ACHN (cell line): ENCODE results near the gene MOB3A.
A peak's percentile ranks its signal among the peaks of the same experiment; 100 is the strongest.
"Not testable (repeated sequence)": the region's sequence is repeated elsewhere in the genome, so short reads cannot be mapped to it uniquely, and the experiment has no call there.

Experiments used
- DNase-seq: peaks from one replicate; pipeline ENCODE4 v3.0.0-alpha.2; 2015
- in situ Hi-C: cut with HindIII; loops from 2 replicates; pipeline ENCODE4 v1.10.0; 2017; ENCODE audit warnings: low sequenced_read_pairs, low pct_ligation_motif_present, low pct_unique_long_range_greater_than_20kb

MOB3A gene

DNA sequence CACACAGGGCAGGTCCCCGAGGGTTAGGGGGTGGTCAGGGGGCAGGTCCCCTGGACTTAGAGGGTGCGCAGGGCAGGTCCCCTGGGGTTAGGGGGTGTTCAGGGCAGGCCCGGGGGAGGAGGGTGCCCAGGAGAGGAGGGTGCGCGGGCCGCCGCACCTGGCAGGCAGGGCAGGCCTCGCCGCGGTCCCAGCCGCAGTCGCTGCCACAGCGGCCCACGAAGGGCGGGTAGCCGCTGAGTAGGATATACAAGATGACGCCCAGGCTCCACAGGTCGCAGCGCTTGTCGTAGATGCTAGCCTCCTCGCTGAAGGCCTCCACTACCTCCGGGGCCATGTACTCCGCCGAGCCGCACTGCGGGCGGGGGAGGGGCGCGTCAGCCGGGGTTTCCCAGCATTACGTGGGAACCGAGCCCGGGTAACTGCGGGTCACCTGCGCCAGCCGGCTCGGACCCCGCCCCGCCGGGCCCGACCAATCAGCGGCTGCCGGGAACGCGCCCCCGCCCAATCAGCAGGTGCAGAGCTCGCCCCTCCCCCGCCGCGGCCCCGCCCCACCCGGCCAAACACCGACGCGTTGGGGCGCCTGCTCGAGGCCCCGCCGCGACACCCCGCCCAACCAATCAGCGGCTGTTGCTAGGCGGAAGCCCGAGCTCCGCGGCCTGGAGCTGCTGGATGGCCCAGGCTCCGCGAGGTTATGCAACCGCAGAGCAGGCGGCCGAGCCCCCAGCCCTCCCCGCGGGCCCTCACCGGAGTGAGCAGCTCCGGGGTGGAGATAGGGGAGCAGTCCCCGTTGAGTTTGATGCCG, 54.2 kb downstream of the MOB3A start:
- peak; percentile 91 for DNase-seq
- in situ Hi-C loops, result no loop called here

DNA sequence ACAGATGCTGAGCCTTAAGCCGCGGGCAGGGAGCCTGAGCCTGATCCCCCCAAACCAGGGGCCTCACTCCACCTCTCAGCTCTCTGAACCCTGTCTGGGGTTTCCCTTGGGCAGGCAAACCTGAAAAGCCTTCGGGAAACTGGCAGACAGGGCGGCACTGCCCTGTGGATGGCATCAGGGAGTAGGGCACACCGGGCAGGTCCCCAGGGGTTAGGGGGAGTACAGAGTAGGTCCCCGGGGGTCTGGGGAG, 54.8 kb downstream of the MOB3A start:
- in situ Hi-C loops, result no loop called here
- DNase-seq, result no peak

DNA sequence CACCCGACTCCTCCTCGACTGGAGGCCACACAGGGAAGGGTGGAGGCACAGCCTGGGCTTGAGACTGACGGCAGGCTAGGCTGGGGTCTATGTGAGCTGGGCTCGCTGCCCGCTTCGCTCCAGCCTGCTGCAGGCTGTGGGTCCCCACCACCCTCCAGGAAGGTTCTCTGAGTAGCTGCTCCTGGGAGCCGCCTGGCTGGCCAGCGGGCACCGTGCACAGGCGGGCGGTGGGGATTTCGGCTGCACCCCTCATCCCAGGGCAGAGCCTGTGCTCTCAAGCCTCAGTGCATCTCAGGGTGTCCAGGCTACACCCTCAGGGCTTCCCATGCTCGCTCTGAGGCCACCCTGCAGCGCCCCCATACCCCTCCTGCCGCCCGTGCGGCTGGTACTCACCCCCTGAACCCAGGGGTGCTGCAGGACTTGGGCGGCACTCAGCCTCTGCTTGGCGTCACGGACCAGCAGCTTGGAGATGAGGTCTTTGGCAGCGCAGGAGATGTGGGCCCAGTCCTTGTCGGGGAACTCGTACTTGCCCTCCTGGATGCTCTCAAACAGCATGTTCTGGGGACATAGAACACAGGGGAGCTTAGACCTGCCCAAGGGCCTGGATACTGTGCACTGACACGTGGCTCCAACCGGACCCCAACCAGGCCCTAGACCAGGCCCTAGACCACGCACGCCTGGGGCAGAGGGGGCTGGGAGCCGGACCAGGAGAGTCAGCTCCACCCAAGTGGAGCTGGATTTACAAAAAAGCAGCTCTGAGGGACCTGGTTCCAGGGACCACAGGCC, 55.3 kb downstream of the MOB3A start:
- in situ Hi-C loops, result no loop called here
- no peak for DNase-seq

DNA sequence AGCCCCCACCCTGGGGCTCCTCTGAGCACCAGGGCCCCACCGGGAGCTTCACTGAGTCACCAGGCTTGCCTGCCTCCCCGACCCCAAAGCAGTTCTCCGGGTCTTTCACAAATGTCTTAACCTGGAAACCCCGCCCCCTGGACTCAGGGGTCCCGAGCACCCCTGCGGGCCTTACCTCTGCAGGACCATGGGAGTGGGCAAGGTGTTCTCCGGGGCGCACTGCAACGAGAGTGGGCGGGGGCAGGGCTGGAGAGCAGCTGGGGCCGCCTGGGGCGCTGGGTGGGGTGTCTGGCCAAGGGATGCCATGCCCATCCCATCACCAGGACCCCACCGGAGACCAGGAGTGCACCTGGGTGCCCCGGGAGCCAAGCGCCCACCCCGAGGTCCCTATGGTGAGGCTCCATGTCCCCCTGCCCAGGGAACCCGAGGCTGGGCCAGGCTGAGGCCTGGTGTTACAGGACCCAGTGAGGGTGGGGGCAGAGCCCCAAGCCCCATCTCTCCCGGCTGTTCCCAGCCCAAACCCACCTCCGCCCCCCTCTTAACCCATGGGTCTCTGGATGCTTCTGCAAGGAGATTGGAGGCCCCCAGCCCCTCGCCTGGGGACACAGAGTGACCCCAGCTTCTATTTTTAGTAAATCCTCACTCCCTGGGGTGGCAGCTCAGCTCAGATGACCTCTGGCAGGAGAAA, 56.0 kb downstream of the MOB3A start:
- DNase-seq, result no peak
- in situ Hi-C loops, result no loop called here

DNA sequence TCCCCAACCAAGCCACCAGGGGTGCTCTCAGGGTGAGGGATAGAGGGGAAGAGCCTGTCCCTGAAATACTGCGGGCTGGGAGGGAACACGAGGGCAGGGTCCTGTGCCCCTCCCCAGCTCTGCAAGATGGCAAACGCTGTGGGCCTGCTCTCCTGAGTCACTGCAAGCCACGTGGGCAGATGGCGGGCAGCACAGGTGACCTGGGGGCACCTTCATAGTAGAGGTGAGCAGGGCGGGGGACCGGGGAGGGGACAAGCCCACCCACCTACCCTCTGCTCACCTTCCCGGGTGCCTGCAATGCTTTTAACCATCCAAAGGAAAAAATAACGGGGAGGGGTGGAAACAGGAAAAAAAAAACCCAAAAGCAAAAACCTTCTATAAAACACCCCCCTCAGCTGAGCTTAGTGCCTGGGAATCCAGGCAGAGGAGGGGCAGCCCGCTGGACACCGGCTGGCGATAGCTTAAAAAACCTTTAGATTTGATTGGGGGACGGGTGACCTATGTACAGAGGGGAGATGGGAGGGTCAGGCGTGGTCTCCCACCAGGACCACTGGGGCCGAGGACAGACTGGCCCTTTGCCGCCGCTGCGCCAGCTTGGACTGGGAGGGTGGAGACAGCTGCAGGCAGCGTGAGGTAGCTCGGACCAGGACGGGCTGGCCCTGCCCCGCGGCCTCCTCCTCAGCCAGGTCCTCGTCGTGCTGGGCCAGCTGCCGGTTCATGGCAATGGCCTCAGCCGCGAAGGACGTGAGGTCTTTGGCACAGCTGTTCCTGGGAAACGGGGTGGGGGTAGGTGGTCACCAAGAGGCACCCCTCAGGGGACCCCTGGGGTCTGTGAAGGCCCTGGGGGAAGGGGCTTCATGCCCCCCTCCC, 56.8 kb downstream of the MOB3A start:
- no peak for DNase-seq
- in situ Hi-C loops, result no loop called here

DNA sequence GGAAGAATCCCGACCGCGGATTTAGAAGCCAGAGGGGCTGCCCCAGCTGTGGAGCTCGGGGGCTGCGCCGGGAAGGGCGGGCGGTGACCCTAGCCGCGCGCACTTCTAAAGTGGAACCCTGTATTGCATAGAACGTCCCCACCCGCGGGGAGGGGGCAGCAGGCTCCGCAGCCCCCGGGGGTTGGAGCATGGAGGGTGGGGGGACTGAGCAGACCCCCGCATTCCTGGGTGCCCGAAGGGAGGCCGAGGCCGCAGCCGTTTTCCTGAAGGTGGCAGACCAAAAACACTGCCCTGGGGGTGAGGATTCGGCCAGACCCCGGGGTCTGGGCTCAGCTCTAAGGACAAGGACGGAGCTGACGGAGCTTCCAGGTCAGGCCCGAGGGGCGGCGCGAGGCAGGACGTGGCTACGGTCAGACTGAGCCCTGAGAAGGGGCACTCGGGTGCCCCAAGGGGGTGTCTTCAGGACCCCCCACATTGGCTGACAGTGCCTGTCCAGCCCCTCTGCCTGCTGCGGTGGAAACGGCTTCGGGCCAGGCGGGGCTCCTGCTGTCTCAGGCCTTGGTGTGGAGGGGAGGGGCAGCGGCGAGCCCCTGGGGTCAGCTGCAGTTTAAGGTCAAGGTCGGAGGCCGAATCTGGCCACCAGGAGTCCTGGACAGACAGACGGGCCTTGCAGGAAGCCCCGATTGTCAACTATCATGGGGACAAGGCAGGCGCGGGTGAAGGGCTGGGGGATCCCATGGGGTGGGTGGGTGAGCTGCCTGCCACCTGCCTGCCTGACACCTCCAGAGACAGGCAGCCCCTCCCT, 57.6 kb downstream of the MOB3A start:
- DNase-seq, result no peak
- in situ Hi-C loops, result no loop called here

DNA sequence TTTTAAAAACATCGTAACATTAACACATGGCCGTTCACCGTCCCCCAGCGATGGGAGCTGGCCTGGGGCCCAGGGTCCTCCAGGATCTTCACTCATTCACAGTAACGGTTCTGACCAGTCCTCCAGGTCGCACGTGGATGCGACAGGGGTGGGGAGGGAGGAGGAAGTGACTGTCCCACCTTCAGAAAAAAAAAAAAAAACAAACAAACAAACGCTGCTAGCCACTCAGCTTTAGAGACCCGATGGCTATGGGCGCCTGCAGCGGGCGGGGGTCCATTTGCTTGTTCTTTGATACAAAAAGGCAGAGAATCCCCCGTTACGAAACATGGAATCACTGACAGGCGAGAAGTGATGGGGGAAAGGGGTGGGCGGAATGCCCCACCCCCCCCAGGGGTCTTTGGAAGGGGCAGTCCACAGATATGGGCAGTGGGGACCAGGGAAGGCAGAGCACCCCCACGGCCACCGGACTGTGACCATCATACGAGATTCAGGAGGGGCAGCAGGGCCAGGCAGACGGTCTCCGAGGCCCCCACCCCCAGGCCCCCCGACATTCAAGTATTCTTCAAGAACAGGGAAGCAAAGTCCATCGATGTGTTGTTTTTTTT, 58.4 kb downstream of the MOB3A start:
- no peak for DNase-seq
- in situ Hi-C loops, result no loop called here

DNA sequence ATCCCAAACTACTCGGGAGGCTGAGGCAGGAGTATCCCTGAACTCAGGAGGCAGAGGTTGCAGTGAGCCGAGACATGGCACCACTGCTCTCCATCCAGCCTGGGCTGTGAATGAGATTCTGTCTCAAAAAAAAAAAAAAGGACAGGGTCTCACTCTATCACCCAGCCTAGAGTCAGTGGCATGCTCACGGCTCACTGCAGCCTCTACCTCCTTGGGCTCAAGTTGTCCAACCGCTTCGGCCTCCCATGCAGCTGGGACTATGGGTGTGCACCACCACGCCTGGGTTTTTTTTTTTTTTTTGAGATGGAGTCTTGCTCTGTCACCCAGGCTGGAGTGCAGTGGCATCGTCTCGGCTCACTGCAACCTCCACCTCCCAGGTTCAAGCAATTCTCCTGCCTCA, 59.7 kb downstream of the MOB3A start:
- DNase-seq, result no peak
- in situ Hi-C loops, result no loop called here

DNA sequence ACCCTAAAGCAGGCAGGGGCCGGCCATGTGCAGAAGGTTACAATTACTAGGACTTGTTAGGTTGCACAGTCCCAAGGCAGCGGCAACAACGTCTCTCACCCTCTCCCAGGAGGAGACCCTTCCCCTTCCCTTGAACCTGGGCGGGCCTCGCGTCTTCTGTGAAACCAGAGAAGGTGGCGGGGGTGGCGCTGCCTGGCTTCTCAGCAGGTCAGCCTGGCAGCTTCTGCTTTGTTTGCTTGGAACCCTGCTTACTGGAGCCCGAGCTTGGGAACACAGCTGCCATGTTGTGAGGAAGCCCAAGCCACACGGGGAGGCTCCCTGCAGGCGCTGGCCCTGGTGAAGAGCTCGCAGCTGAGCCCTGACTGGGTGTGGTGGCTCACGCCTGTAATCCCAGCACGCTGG, 60.5 kb downstream of the MOB3A start:
- in situ Hi-C loops, result no loop called here
- DNase-seq, result no peak

DNA sequence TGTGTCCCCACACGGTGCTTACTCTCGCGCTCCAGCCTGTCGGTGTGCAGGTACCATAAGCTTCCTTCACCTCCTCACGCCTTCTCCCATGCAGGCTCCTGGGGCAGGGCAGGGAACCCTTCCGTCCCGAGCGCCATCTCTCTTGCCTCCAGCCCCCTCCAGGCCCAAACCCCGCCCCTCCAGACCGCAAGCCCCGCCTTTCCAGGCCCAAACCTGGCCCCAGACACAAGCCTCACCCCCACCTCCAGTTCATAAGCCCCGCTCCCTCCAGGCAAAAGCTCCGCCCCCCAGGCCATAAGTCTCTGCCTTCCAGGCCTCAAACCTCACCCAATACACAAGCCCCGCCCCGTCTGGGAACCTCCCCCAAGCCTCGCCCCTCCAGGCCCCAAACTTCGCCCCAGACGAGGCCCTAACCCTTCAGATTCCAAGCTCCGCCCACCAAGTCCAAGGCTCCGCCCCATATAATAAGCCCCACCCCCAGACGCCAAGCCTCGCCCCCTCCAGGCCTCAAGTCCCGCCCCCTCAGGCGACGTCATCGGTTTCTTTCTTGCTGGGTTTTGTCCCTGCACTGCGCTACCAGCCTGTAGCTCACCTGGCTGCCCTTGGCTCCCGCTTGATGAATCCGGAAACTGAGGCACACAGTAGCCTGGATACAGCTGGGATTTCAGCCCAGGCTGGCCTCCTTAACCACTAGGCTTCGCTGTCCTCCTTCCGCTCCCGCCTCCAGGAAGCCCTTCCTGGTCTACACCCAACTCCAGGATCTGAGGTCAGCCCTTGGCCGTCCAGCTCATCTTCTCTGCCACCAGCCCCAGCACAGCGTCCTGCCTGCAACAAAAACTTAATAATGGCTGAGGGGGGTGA, 61.2 kb downstream of the MOB3A start:
- in situ Hi-C loops, result no loop called here
- DNase-seq, result no peak

DNA sequence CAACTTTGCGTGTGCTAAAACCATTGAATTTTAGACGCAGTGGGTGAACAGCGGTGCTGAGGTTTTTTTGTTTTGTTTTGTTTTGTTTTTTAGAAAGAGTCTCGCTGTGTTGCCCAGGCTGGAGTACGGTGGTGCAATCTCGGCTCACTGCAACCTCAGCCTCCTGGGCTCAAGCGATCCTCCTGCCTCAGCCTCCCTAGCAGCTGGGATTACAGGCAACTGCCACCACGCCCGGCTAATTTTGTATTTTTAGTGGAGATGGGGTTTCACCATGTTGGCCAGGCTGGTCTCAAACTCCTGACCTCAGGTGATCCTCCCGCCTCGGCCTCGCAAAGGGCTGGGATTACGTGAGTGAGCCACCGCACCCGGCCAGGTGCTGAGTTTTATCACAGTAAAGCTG, 61.9 kb downstream of the MOB3A start:
- in situ Hi-C loops, DNase-seq: not testable (repeated sequence)

DNA sequence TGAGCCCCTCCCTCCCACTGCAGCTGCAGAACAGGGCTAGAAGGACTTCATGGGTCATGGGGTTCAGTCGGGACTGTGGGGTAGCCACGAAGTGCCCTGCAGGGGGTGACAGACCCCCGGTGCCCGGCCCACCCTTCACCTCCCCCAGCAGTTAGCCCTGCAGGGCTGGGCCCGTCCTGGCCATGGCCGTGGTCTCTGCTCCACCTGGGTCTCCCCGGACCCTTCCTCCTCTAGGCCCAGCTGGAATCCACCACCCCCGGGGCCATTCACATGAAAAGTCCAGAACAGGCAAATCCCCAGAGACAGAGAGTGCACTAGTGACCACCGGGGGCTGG, 62.3 kb downstream of the MOB3A start:
- no peak for DNase-seq
- in situ Hi-C loops, result no loop called here

DNA sequence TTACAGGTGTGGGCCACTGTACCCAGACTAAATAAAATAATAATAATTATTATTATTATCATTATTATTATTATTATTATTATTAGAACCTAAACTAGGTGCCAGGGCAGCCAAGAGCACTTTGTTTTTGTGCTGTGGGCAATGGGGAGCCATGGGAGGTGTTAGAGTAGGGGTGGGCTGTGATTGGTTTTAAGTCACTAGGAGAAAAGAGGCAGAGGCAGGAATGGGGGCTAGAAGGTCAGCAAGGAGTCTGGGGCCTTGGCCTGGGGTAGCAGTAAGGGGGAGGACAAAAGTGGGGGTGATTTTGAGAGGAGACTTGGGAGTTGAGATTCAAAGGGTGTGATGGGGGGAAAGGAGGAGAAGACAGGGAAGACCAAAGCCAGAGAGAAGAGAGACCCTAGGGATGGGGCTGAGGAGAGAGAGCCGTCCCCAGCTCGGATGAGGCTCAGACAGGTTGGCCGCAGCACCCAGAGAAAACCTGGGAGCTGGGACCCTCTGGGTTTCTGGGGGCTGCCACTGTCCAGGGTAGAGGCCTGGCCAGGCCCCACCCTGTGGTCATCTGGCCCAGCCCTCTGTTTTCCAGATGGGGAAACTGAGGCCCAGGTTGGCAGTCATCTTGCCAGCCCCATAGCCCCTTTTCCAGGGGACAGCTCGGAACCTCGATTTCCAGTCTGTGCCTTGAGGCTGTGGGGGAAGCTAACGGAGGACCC, 62.9 kb downstream of the MOB3A start:
- in situ Hi-C loops, result no loop called here
- no peak for DNase-seq

DNA sequence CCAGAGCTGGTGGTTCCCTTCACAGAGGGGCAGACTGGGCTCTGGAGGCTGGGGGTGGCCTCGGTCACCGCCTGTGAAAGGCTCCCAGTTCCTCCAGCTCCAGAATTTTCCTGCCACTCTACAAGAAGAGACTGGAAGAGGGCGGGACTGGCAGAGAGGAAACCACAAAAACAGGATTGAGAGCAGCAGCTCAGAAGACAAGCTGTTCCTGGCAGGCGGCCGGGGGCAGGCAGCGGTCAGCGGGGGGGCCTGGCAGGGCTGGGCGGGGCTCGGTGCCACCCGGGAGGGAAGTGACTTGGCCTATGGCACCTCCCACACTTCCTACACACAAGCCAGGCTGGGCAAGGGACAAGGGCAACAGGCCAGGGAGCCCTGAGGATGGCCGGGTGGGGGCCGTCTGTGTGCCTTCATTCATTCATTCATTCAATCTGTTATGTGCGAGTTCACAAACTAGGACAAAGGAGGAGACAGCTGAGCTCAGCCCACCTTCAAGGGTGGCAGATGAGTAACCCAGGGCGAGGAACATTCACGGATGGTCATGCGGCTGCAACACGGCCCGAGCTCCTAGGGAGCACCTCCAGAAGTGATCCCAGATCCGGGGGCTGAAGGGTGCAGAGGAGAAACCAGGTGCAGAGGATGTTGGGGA, 63.7 kb downstream of the MOB3A start:
- in situ Hi-C loops, result no loop called here
- peak; percentile 90 for DNase-seq

DNA sequence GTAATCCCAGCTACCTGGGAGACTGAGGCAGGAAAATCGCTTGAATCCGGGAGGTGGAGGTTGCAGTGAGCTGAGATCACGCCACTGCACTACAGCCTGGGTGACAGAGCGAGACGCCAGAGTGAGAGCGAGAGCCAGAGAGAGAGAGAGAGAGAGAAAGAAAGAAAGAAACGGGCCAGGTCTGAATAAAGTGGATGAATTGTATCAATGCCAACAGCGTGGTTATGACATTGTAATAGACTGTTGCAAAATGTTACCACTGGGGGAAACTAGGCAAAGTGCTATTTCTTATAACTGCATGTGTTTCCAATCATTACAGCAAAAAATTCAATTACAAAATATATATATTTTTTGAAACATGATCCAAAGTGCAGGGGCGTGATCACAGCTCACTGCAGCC, 68.8 kb downstream of the MOB3A start:
- no peak for DNase-seq
- in situ Hi-C loops, result no loop called here

DNA sequence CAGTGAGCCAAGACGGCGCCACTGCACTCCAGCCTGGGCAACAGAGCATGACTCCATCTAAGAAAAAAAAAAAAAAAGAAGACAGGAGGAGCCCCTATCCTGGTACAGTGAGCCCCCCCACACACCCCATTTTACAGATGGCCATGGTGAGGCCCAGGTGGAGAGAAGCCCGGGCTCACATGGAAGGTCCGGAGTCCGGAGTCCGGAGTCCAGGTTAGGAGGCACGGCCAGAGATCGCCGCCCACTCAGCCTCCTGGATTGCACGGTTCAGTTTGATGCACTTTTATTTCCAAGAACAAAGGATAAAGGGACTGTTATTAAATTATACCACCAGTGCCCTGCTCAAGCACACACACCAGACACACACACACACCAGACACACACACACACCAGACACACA, 69.4 kb downstream of the MOB3A start:
- in situ Hi-C loops, result no loop called here
- DNase-seq, result no peak
